K562 treated with DMSO at 1 percent for 4 hours (cell line): ENCODE data around the gene FHOD3. TPM values are rescaled to one million over a fixed set of nuclear protein-coding genes. Genes with fewer than 3 reads are reported as not detected.

Experiments
- total RNA-seq: library from RNA; unstranded; fragments of 300-600 nt; gene quantifications from 2 replicates; pipeline ENCODE4 v1.2.3, GENCODE V29; 2022; ENCODE audit not compliant: insufficient read depth

FHOD3 gene
- not detected in 2 replicates for total RNA-seq

DNA sequence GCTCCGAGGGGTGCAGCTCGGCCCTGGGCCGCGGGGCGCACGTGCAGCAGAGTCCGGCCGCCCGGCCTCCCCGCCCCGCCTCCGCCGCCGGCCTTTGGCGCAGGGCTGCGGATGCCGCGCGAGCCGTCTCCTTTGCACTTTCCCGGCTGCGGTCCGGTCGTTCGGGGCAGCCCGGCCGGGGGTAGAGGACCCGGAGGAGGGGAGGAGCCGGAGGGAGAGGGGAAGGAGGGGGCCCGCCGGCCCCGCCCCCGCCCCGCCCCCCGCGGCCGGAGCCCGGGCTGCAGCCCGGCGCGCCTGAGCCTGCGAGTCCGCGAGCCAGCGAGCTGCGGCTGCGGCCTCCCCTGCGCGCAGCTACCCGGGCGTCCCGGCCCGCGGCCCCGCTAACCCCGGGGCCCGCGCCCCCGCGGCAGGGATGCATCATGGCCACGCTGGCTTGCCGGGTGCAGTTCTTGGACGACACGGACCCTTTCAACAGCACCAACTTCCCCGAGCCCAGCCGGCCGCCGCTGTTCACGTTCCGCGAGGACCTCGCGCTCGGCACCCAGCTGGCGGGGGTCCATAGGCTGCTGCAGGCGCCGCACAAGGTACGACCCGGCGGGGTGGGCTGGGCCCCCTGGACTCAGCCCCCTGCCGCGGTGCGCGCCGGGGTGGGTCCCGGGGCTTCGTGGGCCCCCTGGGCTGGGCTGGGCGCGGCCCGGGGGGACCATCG lies at the start of gene FHOD3:
FHOD3 (plus strand) TSS at position 297 of the 709 bp plus-strand sequence; CDS start at position 420, 123 bp downstream.

DNA sequence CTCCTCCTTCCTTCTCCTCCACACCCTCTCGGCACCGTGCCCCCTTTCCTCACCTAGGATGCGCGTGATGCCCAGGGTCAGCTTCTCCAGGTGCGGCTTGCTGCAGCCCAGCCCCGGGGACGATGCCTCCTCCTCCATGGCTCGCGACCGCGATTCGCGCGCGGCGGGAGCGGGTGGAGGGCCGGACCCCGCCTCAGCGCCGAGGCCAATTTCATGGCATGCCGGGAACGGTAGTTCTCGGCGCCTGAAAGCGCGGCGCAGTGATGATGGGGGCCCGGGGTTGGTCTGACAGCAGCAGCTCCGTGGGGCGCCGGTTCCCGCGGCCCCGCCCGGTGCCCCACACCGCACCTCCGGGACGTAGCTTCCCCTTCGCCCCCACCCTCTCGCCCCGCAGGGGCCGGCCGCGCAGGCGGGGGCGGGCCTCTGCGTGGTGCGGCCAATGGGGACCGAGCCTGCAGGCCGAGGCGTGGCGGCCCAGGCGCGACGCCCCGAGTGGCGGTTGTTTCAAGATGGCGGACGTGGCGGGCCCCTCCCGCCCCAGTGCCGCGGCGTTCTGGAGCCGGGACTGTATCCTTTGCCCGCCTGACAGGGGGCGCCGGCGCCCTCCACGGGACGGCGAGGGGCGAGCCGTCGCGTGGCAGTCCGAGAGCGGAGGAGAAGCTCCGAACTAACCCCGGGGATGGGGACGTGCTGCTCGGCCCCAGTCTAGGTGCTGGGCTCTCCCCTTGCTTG lies 531.3 kb downstream of the FHOD3 start, which contains the start of the genes KIAA1328 and TPGS2:
KIAA1328 (plus strand) TSS at position 498 of the 732 bp plus-strand sequence; CDS start at position 510, 12 bp downstream.
TPGS2 (minus strand) TSS at position 373 of the 732 bp plus-strand sequence; CDS start at position 138, 235 bp downstream.

Other genes with a start within 250 kb of the FHOD3 start
- gene RPRD1A, start 230.2 kb upstream of the FHOD3 start, total RNA-seq: 24.3 and 37.3 TPM in 2 replicates
- gene SLC39A6, start 168.4 kb upstream of the FHOD3 start, total RNA-seq: 10.2 and 14.0 TPM in 2 replicates
- gene ELP2, start 167.8 kb upstream of the FHOD3 start, total RNA-seq: 35.3 and 36.2 TPM in 2 replicates
- 6.2 and 8.4 TPM in 2 replicates for gene MOCOS, start 110.2 kb upstream of the FHOD3 start, total RNA-seq